ENCODE data around the gene UBB.
"Not testable (repeated sequence)": the region's sequence is repeated elsewhere in the genome, so short reads cannot be mapped to it uniquely, and the experiment has no call there.

The UBB gene

GRCh38 chr17:16354585-16354984 is 26.3 kb upstream of the UBB start:
- Mint-ChIP-seq H3K4me3 (no peak overlapping the region), H3K36me3 (ENCODE audit: low read depth) (peaks cover 18% of the 10 kb centered on the region), H3K27me3 (no peaks in the 10 kb centered on the region), H3K4me1 (ENCODE audit: low read depth) (peaks cover 24% of the 10 kb centered on the region), H3K27ac (no peak overlapping the region), H3K9me3 (no peaks in the 10 kb centered on the region)

- H3K36me3 Mint-ChIP-seq (ENCODE audit: low read depth): no peaks in the 10 kb centered on the region
- no peak overlapping the region for H3K4me3 Mint-ChIP-seq
- no peak overlapping the region for H3K27ac Mint-ChIP-seq
Measured at GRCh38 chr17:16358394-16358793, 22.5 kb upstream of the UBB start.

GRCh38 chr17:16361874-16362273 is 19.0 kb upstream of the UBB start:
- no peak overlapping the region for H3K4me3 Mint-ChIP-seq
- no peaks in the 10 kb centered on the region for H3K27me3 Mint-ChIP-seq
- H3K9me3 Mint-ChIP-seq: no peaks in the 10 kb centered on the region
- no peaks in the 10 kb centered on the region for H3K36me3 Mint-ChIP-seq (ENCODE audit: low read depth)
- peak overlapping the region; percentile 11 for H3K27ac Mint-ChIP-seq
- H3K4me1 Mint-ChIP-seq (ENCODE audit: low read depth): peaks cover 8% of the 10 kb centered on the region

More at GRCh38 chr17:16358394-16358793, 22.5 kb upstream of the UBB start:
- no peaks in the 10 kb centered on the region for H3K27me3 Mint-ChIP-seq
- H3K4me1 Mint-ChIP-seq (ENCODE audit: low read depth): peaks cover 13% of the 10 kb centered on the region
- H3K9me3 Mint-ChIP-seq: no peaks in the 10 kb centered on the region

GRCh38 chr17:16363749-16364536 is 16.9 kb upstream of the UBB start:
- Mint-ChIP-seq H3K27me3 (no peaks in the 10 kb centered on the region), H3K4me3 (no peak overlapping the region), H3K27ac (no peak overlapping the region), H3K9me3 (no peaks in the 10 kb centered on the region), H3K4me1 (ENCODE audit: low read depth) (peaks cover 8% of the 10 kb centered on the region), H3K36me3 (ENCODE audit: low read depth) (no peaks in the 10 kb centered on the region)

GRCh38 chr17:16364625-16365024 is 16.3 kb upstream of the UBB start:
- Mint-ChIP-seq H3K9me3 (no peaks in the 10 kb centered on the region), H3K27me3 (no peaks in the 10 kb centered on the region), H3K4me3 (no peak overlapping the region), H3K4me1 (ENCODE audit: low read depth) (peaks cover 8% of the 10 kb centered on the region), H3K36me3 (ENCODE audit: low read depth) (no peaks in the 10 kb centered on the region), H3K27ac (no peak overlapping the region)

- no peaks in the 10 kb centered on the region for H3K36me3 Mint-ChIP-seq (ENCODE audit: low read depth)
- H3K9me3 Mint-ChIP-seq: no peaks in the 10 kb centered on the region
- H3K4me1 Mint-ChIP-seq (ENCODE audit: low read depth): no peaks in the 10 kb centered on the region
- H3K27ac Mint-ChIP-seq: no peak overlapping the region
- H3K4me3 Mint-ChIP-seq: no peak overlapping the region
- H3K27me3 Mint-ChIP-seq: no peaks in the 10 kb centered on the region
Measured at GRCh38 chr17:16371742-16372141, 9.1 kb upstream of the UBB start.

- no peaks in the 10 kb centered on the region for H3K27me3 Mint-ChIP-seq
- no peaks in the 10 kb centered on the region for H3K4me1 Mint-ChIP-seq (ENCODE audit: low read depth)
- H3K4me3 Mint-ChIP-seq: no peak overlapping the region
- H3K27ac Mint-ChIP-seq: no peak overlapping the region
- no peaks in the 10 kb centered on the region for H3K9me3 Mint-ChIP-seq
- no peaks in the 10 kb centered on the region for H3K36me3 Mint-ChIP-seq (ENCODE audit: low read depth)
Measured at GRCh38 chr17:16374146-16374938, 6.5 kb upstream of the UBB start.

- Mint-ChIP-seq H3K4me1 (ENCODE audit: low read depth) (peaks cover 23% of the 10 kb centered on the region), H3K36me3 (ENCODE audit: low read depth) (peaks cover 18% of the 10 kb centered on the region), H3K27me3 (no peaks in the 10 kb centered on the region), H3K9me3 (no peaks in the 10 kb centered on the region), H3K4me3 (no peak overlapping the region), H3K27ac (no peak overlapping the region)
Measured at GRCh38 chr17:16377941-16378341, 3.0 kb upstream of the UBB start.

- Mint-ChIP-seq H3K27me3 (no peaks in the 10 kb centered on the region), H3K4me3 (peak overlapping the region; percentile 35), H3K36me3 (ENCODE audit: low read depth) (peaks cover 25% of the 10 kb centered on the region), H3K9me3 (no peaks in the 10 kb centered on the region), H3K27ac (no peak overlapping the region), H3K4me1 (ENCODE audit: low read depth) (peaks cover 32% of the 10 kb centered on the region)
Measured at GRCh38 chr17:16378636-16379282, 2.1 kb upstream of the UBB start.

- H3K4me1 Mint-ChIP-seq (ENCODE audit: low read depth): peaks cover 40% of the 10 kb centered on the region
- peak overlapping the region; percentile 35 for H3K4me3 Mint-ChIP-seq
- H3K9me3 Mint-ChIP-seq: no peaks in the 10 kb centered on the region
- H3K27ac Mint-ChIP-seq: no peak overlapping the region
- H3K36me3 Mint-ChIP-seq (ENCODE audit: low read depth): peaks cover 31% of the 10 kb centered on the region
- H3K27me3 Mint-ChIP-seq: no peaks in the 10 kb centered on the region
Measured at GRCh38 chr17:16379654-16380053, 1.2 kb upstream of the UBB start.

GRCh38 chr17:16381496-16381820 is 567 bp downstream of the UBB start:
- H3K9me3 Mint-ChIP-seq: no peaks in the 10 kb centered on the region
- peak overlapping the region; percentile 99 for H3K27ac Mint-ChIP-seq
- H3K4me1 Mint-ChIP-seq (ENCODE audit: low read depth): peaks cover 50% of the 10 kb centered on the region
- H3K36me3 Mint-ChIP-seq (ENCODE audit: low read depth): peaks cover 31% of the 10 kb centered on the region
- H3K4me3 Mint-ChIP-seq: peak overlapping the region; percentile 95
- H3K27me3 Mint-ChIP-seq: no peaks in the 10 kb centered on the region

- peaks cover 4% of the 10 kb centered on the region for H3K27me3 Mint-ChIP-seq
- peak overlapping the region; percentile 95 for H3K4me3 Mint-ChIP-seq
- peaks cover 64% of the 10 kb centered on the region for H3K4me1 Mint-ChIP-seq (ENCODE audit: low read depth)
- H3K36me3 Mint-ChIP-seq (ENCODE audit: low read depth): peaks cover 31% of the 10 kb centered on the region
- no peaks in the 10 kb centered on the region for H3K9me3 Mint-ChIP-seq
- peak overlapping the region; percentile 36 for H3K27ac Mint-ChIP-seq
Measured at GRCh38 chr17:16383216-16383615, 2.3 kb downstream of the UBB start.

GRCh38 chr17:16383772-16384287 is 2.9 kb downstream of the UBB start:
- Mint-ChIP-seq H3K4me3 (peak overlapping the region; percentile 95), H3K36me3 (ENCODE audit: low read depth) (peaks cover 31% of the 10 kb centered on the region), H3K4me1 (ENCODE audit: low read depth) (peaks cover 64% of the 10 kb centered on the region), H3K27me3 (peaks cover 4% of the 10 kb centered on the region), H3K27ac (peak overlapping the region; percentile 36), H3K9me3 (no peaks in the 10 kb centered on the region)

GRCh38 chr17:16384557-16384956 is 3.7 kb downstream of the UBB start:
- Mint-ChIP-seq H3K4me1 (ENCODE audit: low read depth) (peaks cover 64% of the 10 kb centered on the region), H3K27ac (peak overlapping the region; percentile 0), H3K4me3 (no peak overlapping the region), H3K27me3 (peaks cover 4% of the 10 kb centered on the region), H3K9me3 (no peaks in the 10 kb centered on the region), H3K36me3 (ENCODE audit: low read depth) (peaks cover 31% of the 10 kb centered on the region)

GRCh38 chr17:16386126-16386507 is 5.2 kb downstream of the UBB start:
- H3K9me3 Mint-ChIP-seq, H3K27me3 Mint-ChIP-seq: not testable (repeated sequence)
- peaks cover 31% of the 10 kb centered on the region for H3K36me3 Mint-ChIP-seq (ENCODE audit: low read depth)
- H3K27ac Mint-ChIP-seq: peak overlapping the region; percentile 86
- H3K4me3 Mint-ChIP-seq: peak overlapping the region; percentile 88
- H3K4me1 Mint-ChIP-seq (ENCODE audit: low read depth): peaks cover 58% of the 10 kb centered on the region

Measured in stimulated activated naive CD8-positive, alpha-beta T cell treated with anti-CD3 and anti-CD28 coated beads, Interleukin-15, Interleukin-2, amounts not matched to agents 100 ng/mL and 50 ng/mL, for 24 hours (primary cell).